Left cardiac atrium (tissue), 4 donors: ENCODE measurements around the gene BBS9. TPM values are rescaled to one million over a fixed set of nuclear protein-coding genes. Genes with fewer than 3 reads are reported as not detected.

Source experiments
- ATAC-seq, 2 donors: fragments of 200-7000 bp; cut with Tn5 transposase; one replicate each; pipeline ENCODE4 v1.9.1; 2020; ENCODE audit warnings: mild to moderate bottlenecking in 2 of 2, moderate library complexity in 2 of 2
- DNase-seq: peaks from one replicate; pipeline ENCODE4 v3.0.0-alpha.2; 2020
- intact Hi-C, 2 donors: fragments of 100-400 bp; cut with DNase I; formaldehyde crosslinking; loops; one replicate each; pipeline versions ENCODE4 v1.14.1 to v1.15.1; 2022 to 2023
- total RNA-seq, 2 donors: library from RNA; stranded (reverse); fragmentation: NEBNext Ultra II Directional; extraction: Animal tissue kit (Norgen Biotek cat#: 25700); gene quantifications; one replicate each; pipeline ENCODE4 v1.2.1, GENCODE V29; 2021
- donor health status: DM: no; HTN: yes; CAD: no.
- donor health status: DM: no; HTN: yes; CAD: no; lungs with severe emphysema.
- donor health status: DM: yes; HTN: yes; CAD: no.
- donor health status: Dilated cardiomyopathy.

BBS9 gene
- total RNA-seq, 2 donors from 2014 or later: 9.6 to 14.1 TPM

DNA sequence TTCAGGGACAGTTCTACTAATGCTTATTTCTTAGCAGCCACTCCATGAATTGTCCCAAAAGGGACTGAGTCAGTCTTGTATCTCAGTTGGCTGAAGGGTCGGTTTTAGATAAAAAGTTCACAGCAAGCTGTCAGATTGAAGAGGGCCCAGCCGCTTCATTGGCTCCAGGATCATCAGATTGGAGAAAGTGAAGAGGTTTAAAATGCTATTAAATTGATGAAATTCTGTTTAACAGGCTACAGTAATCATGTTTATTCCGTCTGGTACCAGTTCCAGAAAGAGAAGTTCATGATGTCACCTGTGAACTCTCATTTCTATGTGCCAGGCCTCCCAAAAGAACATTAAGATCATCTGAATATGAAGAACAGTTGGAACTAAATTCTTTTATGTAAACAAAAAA, 481.6 kb downstream of the BBS9 start:
- DNase-seq: no peak
- ATAC-seq: no peak
- intact Hi-C loops: no loop called here

DNA sequence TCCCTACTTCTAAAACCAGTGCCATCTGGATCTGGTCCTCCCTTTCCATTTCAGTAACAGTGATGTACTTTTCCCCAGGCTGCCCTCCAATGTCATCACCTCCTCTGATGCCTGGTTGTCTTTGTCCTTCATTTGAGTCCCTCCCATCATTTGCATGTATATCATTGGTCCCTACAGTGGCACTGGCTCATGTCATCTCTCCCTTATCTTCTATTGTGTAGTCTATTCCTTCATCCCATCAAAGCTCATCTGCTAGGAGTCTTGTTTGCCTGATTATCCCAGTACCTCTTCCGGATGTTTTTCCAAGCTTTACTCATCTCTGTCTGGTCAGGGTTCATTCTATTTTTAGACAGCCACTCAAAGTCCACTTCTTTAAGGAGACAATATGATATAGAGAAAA, 483.1 kb downstream of the BBS9 start:
- DNase-seq (no peak), ATAC-seq (no peak)
- intact Hi-C loops: no loop called here

DNA sequence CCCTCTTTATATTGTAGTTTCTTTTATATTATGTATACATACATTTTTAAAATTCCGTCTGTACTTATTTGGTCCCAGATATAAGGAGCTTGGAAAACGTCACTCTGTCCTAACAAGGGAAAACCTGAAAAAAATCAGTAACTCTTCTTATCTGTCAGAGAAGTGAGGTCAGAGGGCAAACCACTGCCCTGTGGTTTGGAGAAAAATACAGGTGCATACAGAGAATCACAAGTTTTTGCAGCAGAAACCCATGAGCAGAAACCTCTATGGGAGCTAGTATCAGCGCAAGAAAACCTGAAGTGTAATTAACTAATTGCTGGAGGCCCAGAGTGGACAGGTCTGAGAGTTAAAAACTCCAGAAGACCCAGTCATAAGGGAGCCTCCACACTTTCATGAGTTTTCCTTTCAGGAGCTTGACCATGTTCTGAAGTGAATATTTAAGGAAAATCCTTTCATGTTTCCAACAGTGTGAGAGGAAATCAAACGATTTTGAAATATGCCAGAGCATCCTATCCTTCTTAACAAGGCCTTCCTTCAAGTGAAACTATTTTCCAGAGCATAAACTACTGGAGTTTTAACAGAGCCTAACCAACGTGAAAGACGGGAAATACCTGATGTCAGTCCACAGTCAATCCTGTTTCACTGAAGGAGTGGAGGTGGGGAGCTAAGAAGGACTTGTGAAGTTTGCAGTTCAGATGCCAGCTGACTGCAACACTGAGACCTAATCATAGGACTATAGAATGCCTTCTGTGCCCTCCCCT, 485.2 kb downstream of the BBS9 start:
- intact Hi-C loops: no loop called here
- DNase-seq: no peak
- no peak for ATAC-seq

DNA sequence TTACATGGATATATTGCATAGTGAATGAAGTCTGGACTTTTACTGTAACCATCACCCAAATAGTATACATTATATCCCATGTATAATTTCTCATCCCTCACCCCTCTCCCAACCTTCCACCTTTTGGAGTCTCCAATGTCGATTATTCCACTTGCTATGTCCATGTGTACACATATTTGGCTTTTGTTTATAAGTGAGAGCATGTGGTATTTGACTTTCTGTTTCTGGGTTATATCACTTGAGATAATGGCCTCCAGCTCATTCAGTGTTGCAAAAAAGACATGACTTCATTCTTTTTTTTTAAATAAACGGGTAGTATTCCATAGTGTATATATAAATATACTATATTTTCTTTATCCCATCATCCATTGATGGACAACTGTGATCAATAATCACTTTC, 487.4 kb downstream of the BBS9 start:
- intact Hi-C loops: no loop called here
- ATAC-seq: no peak
- no peak for DNase-seq

DNA sequence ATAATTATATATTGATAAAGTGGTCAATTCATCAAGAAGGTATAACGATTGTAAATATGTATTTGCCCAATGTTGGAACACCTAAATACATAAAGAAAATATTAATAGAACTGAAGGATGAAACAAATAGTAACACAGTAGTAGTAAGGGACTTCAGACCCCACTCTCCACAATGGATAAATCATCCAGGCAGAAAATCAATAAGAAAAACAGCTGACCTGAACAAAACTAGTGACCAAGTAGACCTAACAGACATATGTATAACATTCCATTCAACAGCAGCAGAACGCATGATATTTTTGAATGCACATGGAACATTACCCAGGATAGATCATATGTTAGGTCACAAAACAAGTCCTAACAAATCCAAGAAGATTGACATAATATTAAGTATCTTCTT, 489.9 kb downstream of the BBS9 start:
- DNase-seq (no peak), ATAC-seq (no peak)
- intact Hi-C loops: no loop called here

DNA sequence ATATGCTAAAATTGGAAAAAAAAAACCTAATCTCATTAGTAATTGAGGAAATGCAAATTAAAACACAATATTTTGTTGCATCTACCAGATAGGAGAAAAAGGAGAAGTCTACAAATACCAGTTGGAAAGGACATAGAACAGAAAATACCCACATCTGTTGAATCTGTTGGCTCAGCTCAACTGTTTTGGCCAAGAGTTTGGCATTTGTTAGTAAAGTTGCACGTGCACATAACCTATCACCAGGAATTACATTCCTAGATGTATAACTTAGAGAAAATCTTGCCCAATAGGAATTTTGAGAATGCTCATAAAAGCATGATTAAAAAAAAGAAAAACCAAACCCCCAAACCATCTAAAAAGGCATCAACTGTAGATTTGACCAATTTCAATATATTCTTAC, 493.9 kb downstream of the BBS9 start:
- intact Hi-C loops: no loop called here
- ATAC-seq: no peak
- DNase-seq: no peak

DNA sequence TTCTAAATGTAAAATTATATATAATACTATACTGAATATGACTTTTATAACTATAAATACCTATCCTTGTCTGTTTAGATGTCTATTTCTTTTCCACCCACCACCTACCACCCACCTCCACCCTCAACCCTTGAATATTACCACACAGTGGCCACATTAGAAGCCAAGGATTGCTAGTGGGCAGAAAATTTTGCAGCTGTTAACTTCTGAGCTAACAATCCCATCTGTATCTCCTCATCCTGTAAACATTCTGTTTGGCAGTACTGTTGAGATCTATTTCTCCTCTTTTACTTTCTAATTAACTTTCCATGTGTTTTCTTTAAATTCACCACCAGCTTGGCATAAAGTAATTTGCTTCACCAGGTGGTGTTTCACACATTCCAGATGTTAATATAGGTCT, 494.9 kb downstream of the BBS9 start:
- ATAC-seq (no peak), DNase-seq (no peak)
- intact Hi-C loops: no loop called here

DNA sequence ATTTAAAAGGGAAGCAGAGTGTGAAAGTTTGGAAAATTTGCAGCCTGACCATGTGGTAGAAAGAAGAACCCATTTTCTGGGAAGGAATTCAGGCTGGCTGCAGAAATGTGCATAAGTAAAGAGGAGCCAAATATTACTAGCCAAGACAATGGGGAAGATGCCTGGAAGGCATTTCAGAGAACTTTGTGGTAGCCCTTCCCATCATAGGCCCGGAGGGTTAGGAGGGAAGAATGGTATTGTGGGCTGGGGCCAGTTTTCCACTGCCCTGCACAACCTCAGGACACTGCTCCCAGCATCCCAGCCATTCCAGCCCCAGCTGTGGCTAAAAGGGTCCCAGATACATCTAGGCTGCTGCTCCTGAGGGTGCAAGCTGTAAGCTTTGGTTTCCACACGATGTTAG, 497.5 kb downstream of the BBS9 start:
- intact Hi-C loops: no loop called here
- ATAC-seq: no peak
- no peak for DNase-seq

DNA sequence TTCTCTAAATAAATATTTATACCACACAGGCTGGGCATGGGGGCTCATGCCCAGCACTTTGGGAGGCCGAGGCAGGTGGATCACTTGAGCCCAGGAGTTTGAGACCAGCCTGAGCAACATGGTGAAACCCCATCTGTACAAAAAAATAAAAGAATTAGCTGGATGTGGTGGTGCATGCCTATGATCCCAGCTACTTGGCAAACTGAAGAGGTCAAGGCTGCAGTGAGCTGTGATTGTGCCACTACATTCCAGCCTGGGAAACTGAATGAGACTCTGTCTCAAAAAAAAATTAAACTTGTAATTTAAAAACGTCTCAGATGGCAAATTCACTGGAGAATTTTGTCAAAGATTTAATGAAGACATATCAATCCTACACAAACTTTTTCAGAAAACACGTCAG, 498.4 kb downstream of the BBS9 start:
- intact Hi-C loops: no loop called here
- no peak for DNase-seq
- no peak for ATAC-seq

DNA sequence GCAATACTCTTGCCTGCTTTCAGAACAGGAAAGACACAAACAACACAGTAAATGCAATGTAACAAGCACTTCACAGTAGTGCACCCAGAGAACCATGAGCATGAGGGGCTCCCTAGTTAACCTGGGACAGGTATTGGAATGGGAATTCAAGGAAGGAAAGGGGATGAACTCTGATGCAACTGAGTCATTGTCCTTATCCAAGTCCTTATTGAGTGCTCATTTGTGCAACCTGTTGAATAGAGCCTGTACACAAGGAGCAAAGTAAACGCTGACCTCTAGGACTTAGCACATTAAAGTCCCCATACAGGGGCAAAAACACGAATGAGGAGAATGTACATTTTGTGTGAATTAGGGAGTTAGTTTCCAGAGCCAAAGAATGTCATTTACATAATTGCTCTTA, 499.5 kb downstream of the BBS9 start:
- intact Hi-C loops: no loop called here
- no peak for DNase-seq
- no peak for ATAC-seq

DNA sequence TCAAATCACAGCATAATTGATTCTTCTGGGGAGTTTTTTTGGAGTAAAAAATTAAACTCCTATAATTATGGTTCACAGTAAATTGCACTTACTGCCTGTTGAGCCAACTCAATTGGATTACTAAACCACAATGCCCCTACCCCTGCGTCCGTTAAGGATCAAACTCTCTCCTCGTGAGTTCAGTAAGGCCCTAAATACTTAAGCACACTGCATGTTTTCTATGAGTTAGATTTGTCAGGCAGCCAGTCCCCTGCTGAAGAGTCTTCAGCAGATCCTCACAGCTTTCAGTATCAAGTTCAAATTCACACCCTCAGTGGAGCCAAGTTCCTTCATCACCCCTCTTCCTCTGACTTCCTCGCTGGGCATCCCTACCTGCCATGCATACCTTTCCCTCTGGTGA, 501.0 kb downstream of the BBS9 start:
- intact Hi-C loops: no loop called here
- ATAC-seq: no peak
- no peak for DNase-seq

DNA sequence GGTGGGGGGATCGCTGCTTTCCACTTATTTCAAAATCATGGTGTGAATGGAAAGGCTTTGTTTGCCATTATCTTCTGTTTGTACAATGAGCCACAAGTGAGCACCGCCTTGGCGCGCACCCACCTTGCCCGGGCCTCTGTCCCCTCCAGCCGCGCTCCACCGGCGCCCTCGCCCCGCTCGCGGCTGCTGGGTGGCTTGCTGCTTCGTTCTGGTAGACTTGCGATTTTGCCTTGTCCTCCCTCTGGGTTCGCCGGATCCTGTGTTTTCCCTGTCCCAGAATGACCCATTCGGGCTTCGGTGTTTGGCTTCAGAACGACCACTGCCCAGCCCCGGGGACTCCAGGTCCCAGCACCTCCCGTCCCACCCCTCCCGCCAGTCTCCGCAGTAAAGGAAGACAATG, 503.0 kb downstream of the BBS9 start:
- ATAC-seq: no peak

DNA sequence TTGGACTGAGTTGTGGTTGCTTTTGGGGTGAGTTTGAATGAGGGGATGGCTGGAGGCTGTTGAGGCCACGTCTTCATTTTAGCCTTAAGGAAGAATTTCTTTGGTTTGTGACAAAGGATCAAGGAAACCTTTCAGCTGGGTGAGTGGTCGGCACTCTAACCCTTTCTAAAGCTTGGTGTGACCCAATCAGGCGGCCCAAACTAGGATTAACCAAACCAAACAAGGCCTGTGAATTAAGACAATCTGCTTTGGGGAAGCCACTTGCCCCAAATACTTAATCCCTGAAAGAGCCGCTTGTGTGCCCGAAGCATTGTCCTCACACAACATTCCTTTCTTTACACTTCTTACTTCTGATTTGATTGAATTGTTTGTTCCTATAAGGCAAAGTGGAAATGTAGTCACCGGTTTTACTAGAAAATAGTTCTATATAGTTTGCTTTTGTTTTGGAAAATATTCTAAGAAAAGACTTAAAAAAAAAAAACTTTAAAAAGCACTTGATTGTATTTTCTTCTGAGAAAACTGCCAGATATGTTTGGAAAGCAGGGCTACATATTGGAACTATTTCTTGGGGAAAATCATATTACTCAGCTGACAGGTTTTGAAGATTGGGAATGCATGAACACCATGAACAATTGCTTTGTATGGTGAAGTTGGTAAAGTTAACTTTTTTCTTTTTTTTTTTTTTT, 503.6 kb downstream of the BBS9 start:
- intact Hi-C loops: no loop called here
- no peak for DNase-seq
- no peak for ATAC-seq

More for the DNA sequence above, 503.0 kb downstream of the BBS9 start:
- intact Hi-C loops: no loop called here
- DNase-seq: no peak

DNA sequence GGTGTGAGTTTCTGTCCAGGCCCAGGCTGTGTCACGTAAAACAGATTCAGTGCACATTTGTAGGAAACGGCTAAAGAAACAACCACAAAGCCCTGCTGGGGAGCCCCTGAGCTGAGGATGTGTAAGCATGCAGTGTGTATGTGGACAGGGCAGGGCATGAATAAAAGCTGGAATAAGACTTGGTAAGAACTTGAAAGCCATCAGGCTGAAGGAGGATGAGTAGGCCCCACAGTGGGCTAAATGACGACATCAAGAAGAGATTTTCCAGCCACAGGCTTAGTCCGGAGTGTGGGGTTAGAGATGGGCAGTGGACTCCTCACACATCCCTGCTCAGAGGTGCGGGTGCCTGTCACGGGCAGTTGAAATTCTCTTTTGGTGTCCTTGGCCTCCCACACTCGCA, 505.2 kb downstream of the BBS9 start:
- no peak for DNase-seq
- intact Hi-C loops: no loop called here
- no peak for ATAC-seq

DNA sequence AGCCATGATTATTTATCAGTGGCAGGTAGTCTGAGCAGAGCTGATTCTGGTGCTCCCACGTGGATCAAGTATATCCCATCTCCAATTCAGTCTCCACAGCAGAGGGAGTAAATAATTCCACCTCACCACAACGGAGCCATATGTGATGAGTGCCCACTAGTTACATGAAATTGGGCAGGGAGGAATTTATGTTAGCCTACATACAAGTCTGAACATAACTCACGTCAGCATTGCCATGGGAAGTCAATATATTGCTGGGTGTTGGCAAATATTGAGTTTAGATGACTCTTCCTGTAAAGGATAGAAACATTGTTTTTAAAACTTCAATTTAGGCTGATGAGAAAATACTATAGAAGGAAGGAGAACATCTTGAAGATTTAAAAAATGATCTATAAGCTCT, 507.0 kb downstream of the BBS9 start:
- intact Hi-C loops: no loop called here
- DNase-seq (no peak), ATAC-seq (no peak)

DNA sequence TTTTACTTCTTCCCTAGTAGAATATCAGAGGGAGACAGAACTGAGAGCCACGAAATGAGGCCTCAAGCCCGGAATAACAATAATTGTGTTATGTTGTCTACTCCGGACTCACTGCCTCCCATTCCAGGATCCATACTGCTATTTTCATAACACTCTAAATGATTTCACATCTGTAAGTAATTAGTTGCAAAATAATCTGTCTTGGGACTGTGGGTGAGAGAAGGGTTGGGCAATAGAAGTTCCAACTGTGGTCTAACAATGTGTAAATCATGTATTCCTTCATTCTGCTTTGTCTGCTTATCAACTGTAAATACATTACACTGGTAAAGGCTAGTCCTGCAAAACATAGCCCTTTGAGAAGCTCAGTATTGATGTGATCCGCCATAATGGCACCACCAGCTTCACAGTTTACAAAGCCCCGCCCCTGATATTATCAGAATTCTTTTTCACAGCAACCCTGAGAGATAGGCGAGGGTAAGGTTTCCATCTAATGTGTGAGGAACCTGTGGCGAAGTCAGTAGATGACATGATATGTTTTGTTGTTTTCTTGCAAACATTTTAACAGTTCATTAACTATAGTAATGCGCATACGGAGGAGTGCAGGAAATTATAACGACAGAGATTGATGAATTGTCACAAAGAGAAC, 510.3 kb downstream of the BBS9 start:
- intact Hi-C loops: no loop called here
- ATAC-seq (peak in 1 of 2 donors; percentile 73), DNase-seq (no peak)

DNA sequence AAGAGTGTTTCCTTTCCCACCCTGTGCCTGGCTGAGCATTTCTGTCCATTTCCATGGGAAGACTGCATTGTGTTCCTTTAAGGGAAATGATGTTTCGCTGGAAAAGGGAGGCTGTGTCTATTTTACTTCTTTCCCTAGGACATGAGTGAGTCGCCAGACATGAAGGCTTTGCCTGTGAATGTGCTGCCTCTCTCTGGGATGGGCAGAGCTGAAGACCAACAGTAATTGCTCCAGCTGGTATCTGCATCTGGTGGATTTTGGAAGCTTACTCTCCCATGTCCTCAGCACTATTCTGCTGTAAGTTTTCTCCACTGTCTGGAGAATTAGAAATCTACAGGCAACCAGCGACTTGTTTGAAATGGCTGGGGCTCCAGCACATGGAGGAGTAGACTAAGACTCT, 511.4 kb downstream of the BBS9 start:
- ATAC-seq (no peak), DNase-seq (no peak)
- intact Hi-C loops: no loop called here

DNA sequence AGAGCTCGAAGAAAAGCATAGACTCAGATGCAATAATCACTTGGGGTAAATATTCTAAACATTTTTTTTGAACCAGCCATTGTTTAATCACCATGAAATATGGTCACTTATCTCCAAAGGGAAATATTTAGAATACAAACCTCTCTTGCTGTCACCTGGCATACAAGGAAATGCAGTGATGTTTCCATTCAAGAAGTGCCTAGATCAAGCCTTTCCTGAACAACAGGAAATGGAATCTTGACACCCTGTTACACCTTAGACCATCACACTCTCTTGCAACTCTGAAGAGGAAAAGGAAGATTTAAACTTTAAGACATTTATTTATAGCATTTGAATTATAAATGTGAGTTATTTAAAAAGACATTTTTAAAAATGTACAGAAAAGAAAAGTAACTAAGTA, 512.9 kb downstream of the BBS9 start:
- intact Hi-C loops: no loop called here
- no peak for ATAC-seq
- DNase-seq: no peak

DNA sequence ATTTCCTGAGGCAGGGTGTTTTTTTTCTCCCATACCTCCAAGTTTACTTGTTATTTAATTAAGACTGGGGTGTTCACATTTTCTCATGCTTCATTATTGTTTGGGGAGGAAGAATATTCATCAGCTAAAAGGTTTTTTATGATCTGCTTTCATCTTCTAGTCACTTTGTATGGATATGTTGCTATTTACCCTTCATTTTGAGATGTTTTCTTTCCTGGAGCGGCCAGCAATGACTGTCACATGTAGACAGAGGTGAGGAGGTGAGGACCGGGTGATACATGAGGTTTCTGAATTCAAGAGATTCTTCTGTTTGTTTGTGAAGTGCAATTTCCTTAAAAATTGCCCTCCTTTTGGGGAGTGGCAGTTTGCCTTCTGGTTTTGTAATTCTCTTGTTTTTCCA, 514.2 kb downstream of the BBS9 start:
- no peak for ATAC-seq
- intact Hi-C loops: no loop called here
- no peak for DNase-seq

DNA sequence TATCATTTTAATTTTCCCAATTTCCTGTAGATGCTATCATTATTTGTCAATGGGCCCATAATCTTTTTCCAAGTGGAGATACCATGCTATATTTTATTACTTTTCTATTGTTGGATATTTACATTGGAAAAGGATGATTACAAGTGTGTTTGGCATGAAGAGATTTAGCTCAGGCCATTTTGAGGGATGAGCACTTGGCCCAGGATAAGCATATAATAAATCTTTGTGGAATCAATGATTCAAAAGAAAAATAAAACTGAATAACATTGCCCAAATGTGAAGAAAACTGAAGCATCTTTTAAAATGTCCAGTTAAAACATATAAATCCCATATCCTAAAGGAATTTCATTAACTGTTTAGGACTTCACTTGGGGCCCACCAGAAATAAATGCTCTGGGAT, 515.1 kb downstream of the BBS9 start:
- intact Hi-C loops: no loop called here
- ATAC-seq (no peak), DNase-seq (no peak)

DNA sequence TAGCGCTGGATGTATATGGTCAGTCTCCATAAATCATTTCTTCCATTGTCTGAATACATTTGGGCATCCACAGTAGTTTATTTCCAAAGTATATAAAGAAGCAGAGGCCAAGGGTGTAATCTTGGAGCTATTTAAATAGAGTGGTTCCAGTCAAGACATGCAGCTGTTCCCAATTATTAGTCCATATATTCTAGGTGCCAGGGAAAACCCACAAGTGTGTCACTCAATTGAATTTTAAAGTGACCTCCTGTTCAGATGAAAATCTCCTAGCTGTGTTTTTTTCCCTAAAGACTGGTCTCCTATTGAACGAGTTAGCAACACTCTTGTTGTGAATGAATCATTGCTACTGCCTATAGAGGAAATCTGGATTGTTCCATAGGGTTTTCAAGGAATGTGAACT, 515.7 kb downstream of the BBS9 start:
- ATAC-seq (no peak), DNase-seq (no peak)
- intact Hi-C loops: no loop called here
